Fibroblast of upper back skin (primary cell): ENCODE data around the gene PODXL.

Experiments used
- DNase-seq: peaks from one replicate; pipeline ENCODE4 v3.0.0-alpha.2; 2013

Gene PODXL

GRCh38 chr7:131556053-131556908, at the start of gene PODXL:
Gene PODXL, minus strand, starts transcription at chr7:131556628. Its CDS starts 269 bp downstream, at chr7:131556359.
- DNase-seq, result peak; percentile 59

DNA sequence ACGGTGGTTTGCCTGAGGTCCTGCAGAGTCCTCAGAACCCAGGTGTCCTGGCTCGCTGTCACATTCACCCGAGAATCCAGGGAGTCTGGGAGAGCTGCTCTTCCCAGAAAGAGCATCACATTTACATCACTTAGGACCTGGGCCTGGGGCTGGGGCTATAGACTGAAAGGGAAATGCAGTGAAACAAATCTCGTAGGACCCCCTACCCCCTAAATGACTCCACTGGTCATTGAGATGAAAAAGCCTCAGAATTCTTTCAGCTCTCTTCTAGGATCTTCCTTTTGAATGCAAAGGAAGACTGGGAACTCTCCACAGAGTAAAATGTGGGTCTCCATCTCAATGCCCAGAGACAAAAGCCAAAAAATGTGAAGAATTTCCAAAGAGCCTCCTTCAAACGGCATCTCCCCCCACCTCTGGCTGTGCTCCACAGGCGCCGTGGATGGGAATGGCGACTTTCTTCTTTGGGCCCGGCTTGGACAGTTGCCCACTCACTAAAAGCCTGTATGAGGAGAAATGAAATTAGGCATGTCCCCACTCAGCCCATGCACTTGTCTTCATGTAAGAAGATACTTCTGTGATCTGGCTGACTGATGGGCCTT, 49.0 kb upstream of the PODXL start:
- peak; percentile 66 for DNase-seq

DNA sequence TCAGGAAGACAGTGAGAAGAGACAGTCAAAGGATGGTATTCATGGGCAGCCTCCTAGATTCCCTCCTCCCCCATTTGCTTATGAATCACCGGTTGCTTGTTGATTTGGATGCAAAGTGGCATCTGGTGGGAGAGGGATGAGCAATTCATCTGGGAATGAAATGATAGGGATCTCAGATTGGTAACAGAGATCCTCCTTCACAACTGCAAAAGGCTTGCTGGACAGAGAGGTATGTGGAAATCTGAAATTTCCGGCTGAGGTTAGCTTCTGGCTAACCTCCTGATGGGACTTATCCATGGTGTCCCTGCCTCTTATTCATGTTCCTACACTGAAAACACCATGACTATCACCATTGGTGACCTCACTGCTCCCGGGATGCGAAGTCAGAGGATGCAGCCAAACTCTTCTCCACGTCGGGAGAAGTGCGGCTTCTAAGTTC, 48.4 kb upstream of the PODXL start:
- DNase-seq, result peak; percentile 87

DNA sequence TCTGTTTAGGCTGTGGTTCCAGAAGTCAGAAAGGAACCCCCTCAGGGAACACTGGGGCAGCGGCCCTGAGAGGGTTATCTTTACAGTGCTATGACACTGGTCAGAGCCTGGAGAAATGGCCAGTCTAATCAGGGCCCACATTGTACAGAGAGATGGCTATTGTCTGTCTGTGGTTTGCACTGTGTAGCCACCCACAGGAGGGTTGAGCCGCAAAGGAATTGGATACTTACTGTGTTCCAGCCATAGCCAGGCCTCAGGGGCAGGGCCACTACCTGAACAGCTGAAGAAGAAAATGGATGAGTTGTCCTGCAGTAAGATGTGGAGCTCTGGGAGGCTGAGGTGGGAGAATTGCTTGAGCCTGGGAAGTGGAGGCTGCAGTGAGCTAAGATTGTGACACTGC, 47.5 kb upstream of the PODXL start:
- no peak for DNase-seq

DNA sequence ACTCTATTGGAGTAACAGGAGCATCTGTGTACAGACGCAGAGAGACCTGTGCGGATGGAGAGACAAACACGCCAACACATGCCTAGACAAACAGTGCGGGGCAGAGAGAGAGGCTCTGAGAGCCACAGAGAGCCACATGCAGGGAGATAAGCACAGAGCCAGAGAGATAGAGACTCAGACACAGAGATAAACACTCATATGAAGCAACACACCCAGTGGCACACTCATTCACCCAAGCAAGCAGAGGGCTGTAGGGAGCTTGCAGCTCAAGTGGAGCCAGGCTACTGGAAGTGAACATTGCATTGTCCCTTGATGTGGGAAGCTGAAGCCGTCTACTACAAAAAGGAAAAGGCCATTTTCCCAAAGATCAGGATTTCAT, 46.6 kb upstream of the PODXL start:
- no peak for DNase-seq

DNA sequence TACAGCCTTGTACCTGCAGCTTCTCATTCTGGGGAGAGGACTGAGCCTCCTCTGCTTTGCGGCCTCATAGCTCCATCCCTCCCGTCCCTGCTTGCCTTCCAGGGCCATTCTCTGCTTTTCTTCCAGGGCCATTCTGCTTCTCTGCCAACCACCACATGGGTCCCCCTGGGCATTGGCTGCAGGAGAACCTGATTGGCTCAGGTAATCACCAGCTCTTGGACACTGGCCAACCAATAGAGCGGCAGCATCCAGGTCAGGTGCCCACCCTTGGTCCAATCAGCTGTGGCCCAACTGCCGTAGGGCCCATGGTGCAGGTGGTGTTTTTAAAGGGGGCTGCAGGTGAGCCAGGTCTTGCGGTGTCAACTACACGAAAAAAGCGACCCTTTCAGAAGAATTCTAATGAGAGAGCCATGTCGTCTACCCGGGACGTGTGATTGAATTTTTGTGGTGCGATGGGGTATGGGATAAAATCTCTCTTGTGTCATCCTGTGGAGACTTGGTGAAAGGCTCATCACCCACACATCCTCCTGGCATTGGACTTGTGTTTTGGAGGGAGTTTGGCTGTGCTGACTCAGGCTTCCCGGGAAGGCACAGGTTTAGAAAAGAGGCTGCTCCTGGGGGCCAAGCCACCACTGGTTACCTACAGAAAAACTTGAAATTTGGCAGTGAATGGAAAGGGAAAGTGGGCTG, 46.0 kb upstream of the PODXL start:
- DNase-seq, result peak; percentile 46

DNA sequence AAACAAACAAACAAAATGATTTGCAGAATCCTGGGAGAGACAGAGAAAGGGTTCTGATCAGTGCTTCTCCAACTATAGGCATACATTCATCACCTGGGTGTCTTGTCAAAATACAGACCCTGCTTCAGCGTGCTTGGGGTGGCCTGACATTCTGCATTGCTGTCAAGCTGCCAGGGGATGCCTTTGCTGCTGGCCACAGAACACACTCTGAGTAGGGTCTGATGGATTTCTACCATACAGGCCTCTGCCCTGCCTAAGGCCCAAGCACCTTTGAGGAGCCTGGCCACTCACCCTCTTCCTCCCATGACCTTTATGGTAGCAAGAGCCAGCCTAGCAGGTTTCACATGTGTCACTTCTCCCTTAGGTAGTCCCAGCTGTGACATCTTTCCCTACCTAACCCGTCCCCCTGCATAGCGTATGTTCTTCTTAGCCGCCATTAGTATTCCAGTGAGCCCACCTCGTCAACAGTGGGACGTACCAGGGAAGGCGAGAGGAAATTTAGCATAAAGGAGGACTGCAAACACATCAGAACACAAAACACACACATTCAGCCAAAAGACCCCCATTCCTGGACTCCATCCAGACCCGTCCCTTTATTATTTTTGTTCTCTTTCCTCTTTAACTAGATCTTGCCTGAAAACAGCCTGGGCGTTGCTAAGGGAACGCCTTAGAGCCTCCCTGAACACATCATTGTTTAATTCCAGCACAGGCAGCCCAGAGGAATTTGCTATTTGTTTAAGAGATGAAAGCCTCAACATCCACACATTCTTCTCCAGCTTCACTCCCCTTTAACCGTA, 43.9 kb upstream of the PODXL start:
- DNase-seq, result peak; percentile 31

DNA sequence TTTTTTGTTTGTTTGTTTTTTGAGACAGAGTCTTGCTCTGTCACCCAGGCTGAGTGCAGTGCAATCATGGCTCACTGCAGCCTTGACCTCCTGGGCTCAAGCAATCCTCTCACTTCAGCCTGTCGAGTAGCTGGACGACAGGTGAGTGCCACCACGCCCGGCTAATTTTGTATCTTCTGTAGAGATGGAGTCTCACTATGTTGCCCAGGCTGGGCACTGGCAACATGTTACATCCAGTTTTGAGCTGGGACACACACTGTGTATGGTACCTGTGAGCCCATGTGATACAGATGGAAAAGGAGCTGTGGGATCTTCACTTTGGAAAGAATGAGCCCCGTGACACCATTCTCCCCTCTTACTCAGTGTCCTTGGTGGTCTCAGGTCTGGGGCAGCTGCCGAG, 40.4 kb upstream of the PODXL start:
- no peak for DNase-seq

DNA sequence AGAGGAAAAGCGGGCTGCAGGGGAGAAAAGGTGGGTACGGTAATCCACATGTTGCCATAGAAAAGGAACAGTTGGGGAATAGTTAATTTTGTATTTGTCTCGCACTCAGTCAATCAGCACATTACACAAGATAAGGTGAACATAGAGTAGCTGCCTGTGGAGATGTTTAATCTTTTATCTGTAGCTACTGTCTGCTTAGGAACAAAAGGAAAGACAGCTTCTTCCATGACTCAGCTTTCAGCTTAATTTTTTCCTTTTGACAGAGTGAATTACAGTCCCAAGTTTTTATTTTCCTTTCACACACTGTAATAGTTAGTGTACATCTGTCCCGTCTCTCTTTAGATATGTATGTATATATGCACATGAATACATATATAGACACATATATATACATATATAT, 39.3 kb upstream of the PODXL start:
- DNase-seq, result no peak

DNA sequence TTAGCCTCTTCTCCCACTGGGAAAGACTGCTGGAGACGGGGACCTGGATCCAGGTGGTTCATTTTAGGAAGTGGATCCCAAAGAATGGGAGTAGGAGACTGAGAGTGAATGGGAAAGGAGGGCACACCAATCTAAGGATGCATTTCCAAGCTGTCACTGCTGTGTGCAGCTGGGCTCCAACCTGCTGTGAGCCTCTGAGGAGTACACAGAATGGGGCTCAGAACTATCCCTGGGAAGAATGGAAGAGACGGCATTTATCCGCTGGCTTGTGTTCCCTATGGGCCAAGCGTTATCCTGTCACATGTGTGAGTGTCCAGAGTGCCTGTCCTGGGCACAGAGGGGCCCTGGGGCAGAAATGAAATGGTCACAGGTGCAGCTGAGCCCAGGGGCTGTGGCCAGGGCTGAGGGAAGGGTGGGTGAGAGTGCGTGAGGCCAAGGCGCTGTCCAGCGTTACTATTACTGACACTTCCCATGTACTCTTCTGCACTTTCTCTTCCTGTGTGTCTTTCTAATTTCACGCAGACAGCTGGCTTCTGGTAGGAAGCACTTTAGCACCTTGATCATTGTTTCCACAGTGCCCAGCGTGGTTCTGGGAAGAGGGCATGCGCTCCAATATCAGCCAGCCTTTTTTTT, 35.4 kb upstream of the PODXL start:
- no peak for DNase-seq

GRCh38 chr7:131587315-131587923, 31.0 kb upstream of the PODXL start:
- DNase-seq, result no peak

- no peak for DNase-seq
Observed at GRCh38 chr7:131586759-131587158, 30.3 kb upstream of the PODXL start.

- no peak for DNase-seq
Observed at GRCh38 chr7:131586259-131586658, 29.8 kb upstream of the PODXL start.

GRCh38 chr7:131583430-131583829, 27.0 kb upstream of the PODXL start:
- no peak for DNase-seq

- peak; percentile 52 for DNase-seq
Observed at GRCh38 chr7:131581241-131582051, 25.0 kb upstream of the PODXL start.

DNA sequence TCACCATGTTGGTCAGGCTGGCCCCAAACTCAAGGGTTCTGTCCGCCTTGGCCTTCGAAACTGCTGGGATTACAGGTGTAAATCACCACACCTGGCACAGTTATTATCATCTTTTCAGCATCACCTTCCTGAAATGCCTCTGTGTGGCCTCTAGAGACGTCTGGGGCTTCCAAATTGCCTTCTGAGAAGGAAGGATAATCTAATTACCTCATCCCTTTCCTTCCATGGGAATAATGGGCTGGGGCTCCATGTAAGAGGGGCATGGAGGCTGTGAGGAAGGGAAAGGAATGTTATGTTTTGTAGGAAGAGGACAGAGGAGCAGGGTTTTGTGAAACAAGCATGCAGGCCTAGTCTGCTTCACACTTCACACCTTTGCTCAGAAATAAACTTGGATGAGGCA, 22.2 kb upstream of the PODXL start:
- no peak for DNase-seq

DNA sequence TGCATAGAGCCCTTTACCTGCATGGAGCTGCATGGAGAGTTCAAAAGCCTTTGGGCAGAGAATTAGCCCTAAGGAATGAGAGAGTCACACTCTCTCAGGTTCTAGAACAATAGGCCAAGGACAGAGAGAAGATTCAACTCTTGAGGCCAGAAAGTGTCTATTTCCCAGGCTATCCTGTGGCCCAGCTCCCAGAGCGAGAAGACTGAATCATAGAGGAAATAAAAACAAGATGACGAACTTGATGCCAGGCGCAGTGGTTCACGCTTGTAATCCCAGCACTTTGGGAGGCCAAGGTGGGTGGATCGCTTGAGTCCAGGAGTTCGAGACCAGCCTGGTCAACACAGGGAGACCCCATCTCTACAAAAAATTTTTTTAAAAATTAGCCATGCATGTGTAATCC, 18.3 kb upstream of the PODXL start:
- DNase-seq, result no peak

DNA sequence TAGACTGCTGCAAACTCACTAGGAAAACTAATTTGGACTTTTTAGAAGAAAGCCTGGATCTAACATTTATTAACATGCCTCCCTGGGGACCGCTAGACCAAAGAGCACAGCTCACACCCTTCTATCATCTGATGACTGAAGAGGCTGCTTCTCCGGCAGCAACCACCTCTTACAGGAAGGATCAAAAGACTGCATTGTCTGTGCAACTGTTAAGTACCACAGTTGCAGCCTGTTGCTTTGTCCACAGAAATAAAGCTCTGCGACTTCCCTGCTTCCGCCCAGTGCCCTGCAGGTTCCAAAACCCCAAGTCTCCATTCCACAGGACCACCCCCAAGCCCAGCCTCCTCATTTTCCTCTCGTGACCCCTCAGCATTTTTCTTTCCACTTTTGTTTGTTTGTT, 14.0 kb upstream of the PODXL start:
- DNase-seq, result no peak

- DNase-seq, result no peak
Observed at GRCh38 chr7:131568970-131569369, 12.5 kb upstream of the PODXL start.

GRCh38 chr7:131568510-131568909, 12.1 kb upstream of the PODXL start:
- no peak for DNase-seq

GRCh38 chr7:131564640-131565039, 8.2 kb upstream of the PODXL start:
- no peak for DNase-seq
